ENCODE data around the gene ACSF2. TPM values are rescaled to one million over a fixed set of nuclear protein-coding genes. Genes with fewer than 3 reads are reported as not detected.
A peak's percentile ranks its signal among the peaks of the same experiment; 100 is the strongest.

The ACSF2 gene
- total and polyA plus RNA-seq, 2 of the 13 experiments (the other 11 are each of a cell fraction or from before 2014, with no cell fraction given), result 87.3 to 109 TPM

DNA sequence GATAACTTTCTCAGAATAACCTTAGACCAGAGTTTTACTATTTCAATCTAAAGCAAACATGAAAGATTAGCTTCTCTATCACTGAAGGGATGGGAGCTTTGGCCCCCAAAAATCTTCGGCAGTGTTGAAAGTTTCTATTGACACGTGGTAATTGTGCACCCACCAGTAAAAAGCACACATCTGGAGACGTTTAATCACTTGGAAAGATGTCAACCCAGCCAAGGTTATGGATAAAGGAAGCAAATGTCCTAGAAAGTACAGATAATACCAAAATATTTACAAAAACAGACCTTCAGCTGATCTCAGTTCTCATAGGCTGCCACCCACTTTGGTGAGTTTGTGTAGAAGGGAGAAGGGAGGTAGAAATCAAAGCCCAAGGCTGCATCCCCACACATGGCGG lies 87.5 kb downstream of the ACSF2 start:
- 38% methylated on average over 4 of the region's 4 CpGs for WGBS (ENCODE audit: low lambda C conversion rate)
- POLR2A ChIA-PET, result no interaction called here
- CTCF ChIA-PET (ENCODE audit: low intra/inter-chr PET ratio, low total read pairs), result no interaction called here

DNA sequence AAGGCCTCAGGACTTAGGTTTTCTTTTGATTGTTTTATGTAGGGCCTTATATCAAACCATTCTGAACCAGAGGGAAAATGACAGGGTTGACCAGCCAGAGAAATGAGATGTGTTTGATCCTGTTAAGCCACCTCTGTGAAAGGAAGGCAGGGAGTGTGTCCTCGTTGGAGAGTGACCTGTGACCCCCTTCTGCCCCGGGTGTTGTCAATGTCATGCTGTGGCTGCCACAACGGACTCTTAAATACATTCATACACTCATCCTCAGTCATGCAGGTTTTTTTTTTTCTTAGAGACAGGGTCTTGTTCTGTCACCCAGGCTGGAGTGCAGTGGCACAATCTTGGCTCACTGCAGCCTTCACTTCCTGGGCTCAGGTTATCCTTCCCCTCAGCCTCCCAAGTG lies 88.4 kb downstream of the ACSF2 start:
- ATAC-seq, result no peak
- BruUV-seq (replicated peaks), result no TSS peak
- in situ Hi-C loops (cut with HindIII; ENCODE audit: extremely low pct_ligation_motif_present, low pct_unique_long_range_greater_than_20kb), result no loop called here
- POLR2A ChIA-PET, result interaction anchor here (1.8 kb wide), 1 partner anchor 11 kb away, joined by 4 read pairs; no protein-coding TSS in a partner anchor
- Histone ChIP-seq H3K9me3 (ENCODE audit: low read length) (no peaks in the 10 kb centered on the region), H3K27me3 (ENCODE audit: control insufficient read depth in 1 of 2, insufficient read depth in 2 of 2, low read length in 2 of 2) (peaks cover 0 to 8% of the 10 kb centered on the region in 2 experiments; a peak in 1 of 5 replicates), H3K27ac (ENCODE audit: extremely low read length, insufficient read depth, low read length) (no peak overlapping the region), H3K4me2 (ENCODE audit: low read depth, low read length) (no peak overlapping the region; the same call in 1 of the 2 replicates), H3K79me2 (ENCODE audit: insufficient read depth, low read length) (no peaks in the 10 kb centered on the region), H3K4me3 (replicated peaks in 1 of 3; ENCODE audit: insufficient read depth in 1 of 3, low read depth in 2 of 3, low read length in 3 of 3) (no peak overlapping the region), H3K9ac (ENCODE audit: insufficient read depth, low read depth, low read length) (no peak overlapping the region), H3K36me3 (replicated peaks in 1 of 2; ENCODE audit: control insufficient read depth in 1 of 2, insufficient read depth in 2 of 2, low read length in 2 of 2) (no peaks in the 10 kb centered on the region), H4K20me1 (ENCODE audit: insufficient read depth, low read length) (no peaks in the 10 kb centered on the region), H3K4me1 (ENCODE audit: insufficient read depth, low read length) (peaks cover 58% of the 10 kb centered on the region), H2AFZ (ENCODE audit: low read length) (no peak overlapping the region)
- intact Hi-C loops (cut with micrococcal nuclease; ENCODE audit: unreplicated experiment), result no loop called here
- no peak for FAIRE-seq
- WGBS (ENCODE audit: low lambda C conversion rate), result 2% methylated on average over 3 of the region's 3 CpGs
- CTCF ChIA-PET (ENCODE audit: low intra/inter-chr PET ratio, low total read pairs), result no interaction called here
- no peak for DNase-seq (ENCODE audit: low spot score)
- no peak for TF ChIP-seq ZBTB7A (CRISPR knock-in tag; IDR thresholded peaks at IDR 0.05)
- peak; percentile 93 for TF ChIP-seq ZNF563 (CRISPR knock-in tag; IDR thresholded peaks at IDR 0.05)
- peak; percentile 14; the same call in 1 of the 2 replicates for TF ChIP-seq RXRB (CRISPR knock-in tag; IDR thresholded peaks at IDR 0.05; ENCODE audit: borderline replicate concordance)
- 0 out of 2 replicates have a peak, but pooled peaks have one; percentile 4 for TF ChIP-seq HDAC2 (CRISPR knock-in tag; IDR thresholded peaks at IDR 0.05)
- TF ChIP-seq ISX (CRISPR knock-in tag; conservative IDR thresholded peaks at IDR 0.05), result no peak
- TF ChIP-seq IRF2 (CRISPR knock-in tag; IDR thresholded peaks at IDR 0.05), result no peak
- no peak for TF ChIP-seq SRSF9 (IDR thresholded peaks at IDR 0.05; ENCODE audit: borderline replicate concordance, insufficient read depth, low read depth, low read length, poor library complexity, severe bottlenecking)
- peak in 1 of 2 experiments; percentile 61; a peak in 1 of 4 replicates for TF ChIP-seq NR2F1 (CRISPR knock-in tag; IDR thresholded peaks at IDR 0.05)
- peak; percentile 45 for TF ChIP-seq NR2F6 (IDR thresholded peaks at IDR 0.05)
- peak; percentile 55 for TF ChIP-seq NR2F6 (CRISPR knock-in tag; IDR thresholded peaks at IDR 0.05)
- no peak for TF ChIP-seq KLF6 (CRISPR knock-in tag; IDR thresholded peaks at IDR 0.05)

More for the DNA sequence above, 87.5 kb downstream of the ACSF2 start:
- in situ Hi-C loops (cut with HindIII; ENCODE audit: extremely low pct_ligation_motif_present, low pct_unique_long_range_greater_than_20kb), result no loop called here
- DNase-seq (ENCODE audit: low spot score) (no peak), ATAC-seq (no peak), FAIRE-seq (no peak)
- H3K36me3 ChIP-seq (replicated peaks in 1 of 2; ENCODE audit: control insufficient read depth in 1 of 2, insufficient read depth in 2 of 2, low read length in 2 of 2), result no peaks in the 10 kb centered on the region
- no TSS peak for BruUV-seq (replicated peaks)
- TF ChIP-seq JUNB (CRISPR knock-in tag; IDR thresholded peaks at IDR 0.05; ENCODE audit: borderline replicate concordance) (no peak), HHEX (CRISPR knock-in tag; IDR thresholded peaks at IDR 0.05) (no peak), ZNF451 (CRISPR knock-in tag; IDR thresholded peaks at IDR 0.05) (no peak), GPN1 (CRISPR knock-in tag; IDR thresholded peaks at IDR 0.05; ENCODE audit: borderline replicate concordance) (no peak), RFXAP (CRISPR knock-in tag; IDR thresholded peaks at IDR 0.05; ENCODE audit: borderline replicate concordance) (no peak), MTF2 (CRISPR knock-in tag; IDR thresholded peaks at IDR 0.05; ENCODE audit: borderline replicate concordance) (no peak), EED (CRISPR knock-in tag; IDR thresholded peaks at IDR 0.05) (no peak)
- TF ChIP-seq, protein P1, sequence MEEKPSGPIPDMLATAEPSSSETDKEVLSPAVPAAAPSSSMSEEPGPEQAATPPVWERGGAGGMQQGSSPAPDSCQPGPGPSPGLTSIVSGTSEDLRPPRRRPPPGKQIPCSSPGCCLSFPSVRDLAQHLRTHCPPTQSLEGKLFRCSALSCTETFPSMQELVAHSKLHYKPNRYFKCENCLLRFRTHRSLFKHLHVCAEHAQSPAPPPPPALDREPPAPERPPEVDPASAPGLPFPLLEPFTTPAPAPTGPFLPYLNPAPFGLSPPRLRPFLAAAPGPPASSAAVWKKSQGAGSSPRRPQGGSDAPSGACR (CRISPR knock-in tag; IDR thresholded peaks at IDR 0.05), result no peak
- TF ChIP-seq, protein P2, sequence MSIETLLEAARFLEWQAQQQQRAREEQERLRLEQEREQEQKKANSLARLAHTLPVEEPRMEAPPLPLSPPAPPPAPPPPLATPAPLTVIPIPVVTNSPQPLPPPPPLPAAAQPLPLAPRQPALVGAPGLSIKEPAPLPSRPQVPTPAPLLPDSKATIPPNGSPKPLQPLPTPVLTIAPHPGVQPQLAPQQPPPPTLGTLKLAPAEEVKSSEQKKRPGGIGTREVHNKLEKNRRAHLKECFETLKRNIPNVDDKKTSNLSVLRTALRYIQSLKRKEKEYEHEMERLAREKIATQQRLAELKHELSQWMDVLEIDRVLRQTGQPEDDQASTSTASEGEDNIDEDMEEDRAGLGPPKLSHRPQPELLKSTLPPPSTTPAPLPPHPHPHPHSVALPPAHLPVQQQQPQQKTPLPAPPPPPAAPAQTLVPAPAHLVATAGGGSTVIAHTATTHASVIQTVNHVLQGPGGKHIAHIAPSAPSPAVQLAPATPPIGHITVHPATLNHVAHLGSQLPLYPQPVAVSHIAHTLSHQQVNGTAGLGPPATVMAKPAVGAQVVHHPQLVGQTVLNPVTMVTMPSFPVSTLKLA (IDR thresholded peaks at IDR 0.05), result no peak
- intact Hi-C loops (cut with micrococcal nuclease; ENCODE audit: unreplicated experiment), result no loop called here
- peaks cover 49% of the 10 kb centered on the region for H3K4me1 ChIP-seq (ENCODE audit: insufficient read depth, low read length)
- no peak overlapping the region for H3K9ac ChIP-seq (ENCODE audit: insufficient read depth, low read depth, low read length)
- no peak overlapping the region for H3K27ac ChIP-seq (ENCODE audit: extremely low read length, insufficient read depth, low read length)
- no peak overlapping the region for H2AFZ ChIP-seq (ENCODE audit: low read length)
- no peak overlapping the region for H3K4me3 ChIP-seq (replicated peaks in 1 of 3; ENCODE audit: insufficient read depth in 1 of 3, low read depth in 2 of 3, low read length in 3 of 3)
- H3K79me2 ChIP-seq (ENCODE audit: insufficient read depth, low read length), result no peaks in the 10 kb centered on the region
- no peaks in the 10 kb centered on the region for H4K20me1 ChIP-seq (ENCODE audit: insufficient read depth, low read length)
- H3K4me2 ChIP-seq (ENCODE audit: low read depth, low read length), result no peak overlapping the region
- no peaks in the 10 kb centered on the region for H3K9me3 ChIP-seq (ENCODE audit: low read length)
- peaks cover 0 to 8% of the 10 kb centered on the region in 2 experiments; a peak in 1 of 5 replicates for H3K27me3 ChIP-seq (ENCODE audit: control insufficient read depth in 1 of 2, insufficient read depth in 2 of 2, low read length in 2 of 2)

Measured in HepG2 (cell line).